Activated CD4-positive, CD25-positive, alpha-beta regulatory T cell treated with anti-CD3 and anti-CD28 coated beads, Interleukin-2, amount 50 U/mL, for 72 hours (primary cell): ENCODE results near the gene KRTAP9-2.
"Not testable (repeated sequence)": the region's sequence is repeated elsewhere in the genome, so short reads cannot be mapped to it uniquely, and the experiment has no call there.

Source experiments
- DNase-seq: peaks from one replicate; pipeline ENCODE4 v3.0.0; 2021

Gene KRTAP9-2

GRCh38 chr17:41237116-41237515, 10.7 kb downstream of the KRTAP9-2 start:
- DNase-seq, result not testable (repeated sequence)

GRCh38 chr17:41237949-41238437, 11.5 kb downstream of the KRTAP9-2 start, which contains the start of gene KRTAP9-8:
Gene KRTAP9-8 (plus strand): TSS chr17:41237999. CDS start chr17:41238052, 53 bp downstream.
- DNase-seq, result not testable (repeated sequence)

GRCh38 chr17:41246995-41247787, 20.7 kb downstream of the KRTAP9-2 start:
- DNase-seq, result not testable (repeated sequence)

- DNase-seq, result not testable (repeated sequence)
Measured at GRCh38 chr17:41249637-41250240, 23.3 kb downstream of the KRTAP9-2 start, which contains the start of gene KRTAP9-4. Gene KRTAP9-4 (plus strand): TSS chr17:41249687. CDS start chr17:41249721, 34 bp downstream.

GRCh38 chr17:41251261-41251660, 24.8 kb downstream of the KRTAP9-2 start:
- DNase-seq, result no peak

GRCh38 chr17:41254861-41255260, 28.4 kb downstream of the KRTAP9-2 start:
- no peak for DNase-seq

- DNase-seq, result not testable (repeated sequence)
Measured at GRCh38 chr17:41255381-41256290, 29.2 kb downstream of the KRTAP9-2 start, which contains the start of gene KRTAP9-9. Gene KRTAP9-9 (plus strand): TSS chr17:41255384.

- no peak for DNase-seq
Measured at GRCh38 chr17:41256291-41256685, 29.8 kb downstream of the KRTAP9-2 start.

GRCh38 chr17:41258406-41258805, 32.0 kb downstream of the KRTAP9-2 start:
- DNase-seq, result no peak

- DNase-seq, result no peak
Measured at GRCh38 chr17:41263212-41263611, 36.8 kb downstream of the KRTAP9-2 start.

- no peak for DNase-seq
Measured at GRCh38 chr17:41264599-41264998, 38.2 kb downstream of the KRTAP9-2 start.

GRCh38 chr17:41265078-41265477, 38.6 kb downstream of the KRTAP9-2 start, which contains the start of gene KRTAP9-6:
Gene KRTAP9-6 (plus strand): TSS chr17:41265378. CDS start chr17:41265378, 0 bp downstream.
- DNase-seq, result no peak

GRCh38 chr17:41267711-41268110, 41.3 kb downstream of the KRTAP9-2 start:
- no peak for DNase-seq

GRCh38 chr17:41271323-41271722, 44.9 kb downstream of the KRTAP9-2 start:
- not testable (repeated sequence) for DNase-seq

- DNase-seq, result no peak
Measured at GRCh38 chr17:41271858-41272257, 45.4 kb downstream of the KRTAP9-2 start.

GRCh38 chr17:41275648-41276190, 49.3 kb downstream of the KRTAP9-2 start, which contains the start of gene KRTAP9-7:
Gene KRTAP9-7 (plus strand): TSS chr17:41275698. CDS start chr17:41275698, 0 bp downstream.
- DNase-seq, result not testable (repeated sequence)
